C4-2B (cell line): ENCODE measurements around the gene GPR37.

ENCODE experiments used
- CTCF ChIP-seq: fragments of 450-650 bp; conservative IDR thresholded peaks from 2 replicates; pipeline ENCODE4 v1.5.1; 2017; ENCODE audit warnings: mild to moderate bottlenecking
- ZFX ChIP-seq: fragments of 450-650 bp; IDR thresholded peaks from 2 replicates; pipeline ENCODE4 v1.6.1; 2017

- TF ChIP-seq CTCF = no peak
- no peak for TF ChIP-seq ZFX
These were observed 25.8 kb upstream of the GPR37 start for GRCh38 chr7:124791426-124791825.
